HepG2 (cell line): ENCODE data around the gene CDH1. TPM values are rescaled to one million over a fixed set of nuclear protein-coding genes. Genes with fewer than 3 reads are reported as not detected.

Experiments used
- ATAC-seq: fragments of 200-7000 bp; cut with Tn5 transposase; 3 replicates; pipeline ENCODE4 v1.9.1; 2020; ENCODE audit warnings: mild to moderate bottlenecking, moderate library complexity
- BruUV-seq: library from RNA; stranded (reverse); fragments of 400-500 nt; replicated peaks from 2 replicates; lab custom pipeline; 2021; lab: Mats Ljungman, UMichigan
- CTCF ChIA-PET: fragments of 300-600 bp; formaldehyde crosslinking; extraction: SDS; loops from one replicate; lab custom pipeline; 2021; ENCODE audit warnings: low total read pairs, inconsistent platforms, low intra/inter-chr PET ratio; lab: Yijun Ruan, JAX
- POLR2A ChIA-PET: fragments of 350-600 bp; sonication (Branson Sonifier 250); formaldehyde crosslinking; loops from one replicate; lab custom pipeline; 2020; ENCODE audit warnings: antibody characterized with exemption, inconsistent platforms; lab: Yijun Ruan, JAX
- DNase-seq: peaks from one replicate; pipeline ENCODE4 v3.0.0-alpha.2; 2015; ENCODE audit warnings: low spot score
- FAIRE-seq: peaks from 3 replicates; lab custom pipeline; 2011; peaks lifted over from hg19 to GRCh38; lab: Jason Lieb, UNC
- H2AFZ ChIP-seq: one replicate; pipeline ENCODE4 v1.6.1; 2011; ENCODE audit warnings: low read length, inconsistent platforms
- H3K27ac ChIP-seq: fragments of 300-600 bp; 3 replicates; pipeline ENCODE4 v1.8.0; 2011; ENCODE audit warnings: mixed run types, mild to moderate bottlenecking, mixed read lengths, low read length, inconsistent platforms; ENCODE audit not compliant: insufficient read depth; ENCODE audit errors: extremely low read length
- H3K27me3 ChIP-seq, 2 experiments: fragments of 200-600 bp in 1 of 2; 2 replicates in 1 of 2; 3 replicates in 1 of 2; pipeline versions ENCODE4 v1.6.0 to v1.8.0; 2011; ENCODE audit warnings: low read length in 2 of 2, mild to moderate bottlenecking in 2 of 2, moderate library complexity in 2 of 2, inconsistent platforms in 1 of 2; ENCODE audit not compliant: insufficient read depth in 2 of 2, control insufficient read depth in 1 of 2
- H3K36me3 ChIP-seq, 2 experiments: fragments of 200-600 bp in 1 of 2; replicated peaks in 1 of 2; 2 replicates in 1 of 2; 3 replicates in 1 of 2; pipeline versions ENCODE4 v1.5.1 to v1.8.0; 2011; ENCODE audit warnings: low read length in 2 of 2, inconsistent platforms in 1 of 2; ENCODE audit not compliant: insufficient read depth in 2 of 2, control insufficient read depth in 1 of 2
- H3K4me1 ChIP-seq: 2 replicates; pipeline ENCODE4 v1.5.1; 2012; ENCODE audit warnings: low read length, inconsistent platforms; ENCODE audit not compliant: insufficient read depth
- H3K4me2 ChIP-seq: 2 replicates; pipeline ENCODE4 v1.6.0; 2011; ENCODE audit warnings: low read depth, low read length, inconsistent platforms
- H3K4me3 ChIP-seq, 3 experiments: fragments of 200-600 bp in 1 of 3; sonication (generic), shearing (Covaris generic) in 1 of 3; replicated peaks in 1 of 3; 2 replicates each; pipeline ENCODE4 v1.5.1; 2011 to 2016; ENCODE audit warnings: low read length in 3 of 3, inconsistent platforms in 2 of 3, low read depth in 2 of 3, mild to moderate bottlenecking in 2 of 3, control low read depth in 1 of 3, mixed read lengths in 1 of 3; ENCODE audit not compliant: insufficient read depth in 1 of 3
- H3K79me2 ChIP-seq: one replicate; pipeline ENCODE4 v1.6.1; 2011; ENCODE audit warnings: low read length, inconsistent platforms; ENCODE audit not compliant: insufficient read depth
- H3K9ac ChIP-seq: 2 replicates; pipeline ENCODE4 v1.6.0; 2011; ENCODE audit warnings: mild to moderate bottlenecking, low read depth, low read length, inconsistent platforms; ENCODE audit not compliant: insufficient read depth
- H3K9me3 ChIP-seq: 2 replicates; pipeline ENCODE4 v1.5.1; 2012; ENCODE audit warnings: mild to moderate bottlenecking, low read length
- H4K20me1 ChIP-seq: 2 replicates; pipeline ENCODE4 v1.6.0; 2011; ENCODE audit warnings: inconsistent platforms, mild to moderate bottlenecking, low read length, moderate library complexity; ENCODE audit not compliant: insufficient read depth
- ATF7-NPFF ChIP-seq: sonication (generic); formaldehyde crosslinking; IDR thresholded peaks from 2 replicates; pipeline ENCODE4 v1.8.1; 2023; ENCODE audit warnings: mild to moderate bottlenecking, low read depth, missing genetic modification reagents, moderate library complexity
- ATRX ChIP-seq: sonication (generic); formaldehyde crosslinking; IDR thresholded peaks from 2 replicates; pipeline ENCODE4 v1.4.0; 2020; ENCODE audit warnings: missing genetic modification reagents, borderline replicate concordance
- CBX2 ChIP-seq, 2 experiments: fragments of 200-600 bp in 1 of 2; sonication (generic); formaldehyde crosslinking in 1 of 2; IDR thresholded peaks; 2 replicates each; pipeline versions ENCODE4 v1.7.0 to v1.8.1; 2018 to 2022; ENCODE audit warnings: low read depth in 2 of 2, low read length in 1 of 2, mild to moderate bottlenecking in 1 of 2, missing genetic modification reagents in 1 of 2
- KDM3A ChIP-seq: IDR thresholded peaks from 2 replicates; pipeline ENCODE4 v1.6.1; 2018; ENCODE audit warnings: low read depth, missing compliant biosample characterization
- MIER2 ChIP-seq: IDR thresholded peaks from 2 replicates; pipeline ENCODE4 v1.6.1; 2016; ENCODE audit warnings: missing biosample characterization, missing genetic modification reagents
- SIX1 ChIP-seq: sonication (generic); formaldehyde crosslinking; IDR thresholded peaks from 2 replicates; pipeline ENCODE4 v1.4.0; 2020; ENCODE audit warnings: missing genetic modification reagents, borderline replicate concordance
- SNRNP70 ChIP-seq: fragments of 200-400 bp; formaldehyde crosslinking; IDR thresholded peaks from 2 replicates; pipeline ENCODE4 v1.6.1; 2017; ENCODE audit warnings: mild to moderate bottlenecking, low read depth, low read length, moderate library complexity
- ZBTB42 ChIP-seq: sonication (generic); formaldehyde crosslinking; IDR thresholded peaks from 2 replicates; pipeline ENCODE4 v1.5.0; 2020; ENCODE audit warnings: mild to moderate bottlenecking, missing genetic modification reagents
- ZNF17 ChIP-seq: sonication (generic); formaldehyde crosslinking; IDR thresholded peaks from 2 replicates; pipeline ENCODE4 v1.5.0; 2020; ENCODE audit warnings: mild to moderate bottlenecking, missing genetic modification reagents
- ZNF550 ChIP-seq: sonication (generic); formaldehyde crosslinking; IDR thresholded peaks from 2 replicates; pipeline ENCODE4 v1.4.0; 2020; ENCODE audit warnings: mild to moderate bottlenecking, missing genetic modification reagents, borderline replicate concordance
- ZNF598 ChIP-seq: sonication (generic); formaldehyde crosslinking; IDR thresholded peaks from 2 replicates; pipeline ENCODE4 v1.5.1; 2020; ENCODE audit warnings: mild to moderate bottlenecking, missing genetic modification reagents, borderline replicate concordance
- WGBS: methylation state at CpG from one replicate; pipeline ENCODE4 v1.1.6; 2017; ENCODE audit warnings: low lambda C conversion rate; 5-methylcytosine and 5-hydroxymethylcytosine counted together
- in situ Hi-C: cut with HindIII; loops from 2 replicates; pipeline ENCODE4 v1.10.0; 2017; ENCODE audit warnings: low pct_unique_long_range_greater_than_20kb; ENCODE audit not compliant: extremely low pct_ligation_motif_present
- intact Hi-C: fragments of 100-400 bp; cut with micrococcal nuclease; formaldehyde crosslinking; loops from one replicate; pipeline ENCODE4 v1.10.0; 2022; ENCODE audit not compliant: unreplicated experiment
- polyA plus RNA-seq, 8 experiments: library from polyadenylated mRNA; depleted of rRNA in 3 of 8; stranded (reverse) in 7 of 8; unstranded in 1 of 8; fragments of >200 nt; fragmentation: Illumina TruSeq in 4 of 8; extraction: Trizol in 4 of 8; gene quantifications; 2 replicates each; pipeline versions ENCODE4 v1.2.1 to v1.2.3, GENCODE V29; 2011 to 2016; ENCODE audit warnings: low read depth in 4 of 8, missing spikeins in 1 of 8, mixed read lengths in 1 of 8; ENCODE audit not compliant: insufficient read depth in 1 of 8
- total RNA-seq, 5 experiments: library from RNA; depleted of rRNA; stranded (reverse); fragments of >200 nt; fragmentation: Illumina TruSeq; extraction: Trizol; gene quantifications; 2 replicates each; pipeline ENCODE4 v1.2.3, GENCODE V29; 2016; ENCODE audit warnings: low read depth in 1 of 5
- TF ChIP-seq, protein P1 (sequence below): sonication (generic); formaldehyde crosslinking; IDR thresholded peaks from 2 replicates; pipeline ENCODE4 v1.4.0; 2020; ENCODE audit warnings: low read depth, missing genetic modification reagents
- TF ChIP-seq, protein P2 (sequence below): IDR thresholded peaks from 2 replicates; pipeline ENCODE4 v1.6.1; 2016; ENCODE audit warnings: missing genetic modification reagents, missing compliant biosample characterization

Gene CDH1
- total and polyA plus RNA-seq, 2 of the 13 experiments (the other 11 are each of a cell fraction or from before 2014, with no cell fraction given), result 0.95 to 9.8 TPM

DNA sequence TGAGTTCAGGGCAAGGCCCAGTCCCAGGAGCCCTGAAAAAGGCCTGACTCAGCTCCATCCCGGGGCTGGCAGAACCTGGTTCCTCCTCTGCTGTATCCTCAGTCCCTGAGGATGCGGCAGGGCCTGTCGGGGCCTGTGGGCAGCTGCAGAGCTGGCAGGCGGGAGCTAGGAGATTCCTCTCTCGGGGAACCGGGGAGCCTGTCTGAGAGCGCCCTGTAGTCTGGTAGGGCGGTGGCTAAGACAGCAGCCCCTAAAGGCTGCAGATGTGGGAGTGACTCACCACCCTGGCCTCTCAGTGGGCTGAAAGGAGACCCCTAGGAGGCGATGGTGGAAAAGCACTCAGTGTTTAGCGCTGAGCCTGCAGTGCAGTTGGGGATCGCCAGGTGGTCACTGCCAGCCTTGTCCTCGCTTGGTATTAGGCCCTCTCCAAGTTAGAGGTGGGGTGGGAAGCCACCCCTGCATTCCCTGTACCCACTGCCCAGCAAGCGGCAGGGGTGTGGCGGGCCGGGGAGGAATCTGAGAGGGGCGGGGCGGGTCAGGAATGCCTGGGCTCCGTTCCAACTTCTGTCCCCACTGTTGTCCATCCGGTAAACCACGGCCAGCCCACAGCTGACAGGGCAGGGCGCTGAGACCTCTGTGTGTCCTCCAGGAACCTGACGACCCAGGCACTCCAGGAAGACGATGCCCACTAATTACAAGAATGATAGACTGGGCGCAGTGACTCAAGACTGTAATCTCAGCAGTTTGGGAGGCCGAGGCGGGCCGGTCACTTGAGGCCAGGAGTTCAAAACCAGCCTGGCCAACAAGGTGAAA lies 29.5 kb upstream of the CDH1 start (continued):
- TF ChIP-seq, protein P1, sequence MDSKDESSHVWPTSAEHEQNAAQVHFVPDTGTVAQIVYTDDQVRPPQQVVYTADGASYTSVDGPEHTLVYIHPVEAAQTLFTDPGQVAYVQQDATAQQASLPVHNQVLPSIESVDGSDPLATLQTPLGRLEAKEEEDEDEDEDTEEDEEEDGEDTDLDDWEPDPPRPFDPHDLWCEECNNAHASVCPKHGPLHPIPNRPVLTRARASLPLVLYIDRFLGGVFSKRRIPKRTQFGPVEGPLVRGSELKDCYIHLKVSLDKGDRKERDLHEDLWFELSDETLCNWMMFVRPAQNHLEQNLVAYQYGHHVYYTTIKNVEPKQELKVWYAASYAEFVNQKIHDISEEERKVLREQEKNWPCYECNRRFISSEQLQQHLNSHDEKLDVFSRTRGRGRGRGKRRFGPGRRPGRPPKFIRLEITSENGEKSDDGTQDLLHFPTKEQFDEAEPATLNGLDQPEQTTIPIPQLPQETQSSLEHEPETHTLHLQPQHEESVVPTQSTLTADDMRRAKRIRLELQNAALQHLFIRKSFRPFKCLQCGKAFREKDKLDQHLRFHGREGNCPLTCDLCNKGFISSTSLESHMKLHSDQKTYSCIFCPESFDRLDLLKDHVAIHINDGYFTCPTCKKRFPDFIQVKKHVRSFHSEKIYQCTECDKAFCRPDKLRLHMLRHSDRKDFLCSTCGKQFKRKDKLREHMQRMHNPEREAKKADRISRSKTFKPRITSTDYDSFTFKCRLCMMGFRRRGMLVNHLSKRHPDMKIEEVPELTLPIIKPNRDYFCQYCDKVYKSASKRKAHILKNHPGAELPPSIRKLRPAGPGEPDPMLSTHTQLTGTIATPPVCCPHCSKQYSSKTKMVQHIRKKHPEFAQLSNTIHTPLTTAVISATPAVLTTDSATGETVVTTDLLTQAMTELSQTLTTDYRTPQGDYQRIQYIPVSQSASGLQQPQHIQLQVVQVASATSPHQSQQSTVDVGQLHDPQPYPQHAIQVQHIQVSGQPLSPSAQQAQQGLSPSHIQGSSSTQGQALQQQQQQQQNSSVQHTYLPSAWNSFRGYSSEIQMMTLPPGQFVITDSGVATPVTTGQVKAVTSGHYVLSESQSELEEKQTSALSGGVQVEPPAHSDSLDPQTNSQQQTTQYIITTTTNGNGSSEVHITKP (CRISPR knock-in tag), result no peak
- TF ChIP-seq KDM3A (CRISPR knock-in tag), result no peak
- no peak for TF ChIP-seq ZNF598 (CRISPR knock-in tag)
- TF ChIP-seq, protein P2, sequence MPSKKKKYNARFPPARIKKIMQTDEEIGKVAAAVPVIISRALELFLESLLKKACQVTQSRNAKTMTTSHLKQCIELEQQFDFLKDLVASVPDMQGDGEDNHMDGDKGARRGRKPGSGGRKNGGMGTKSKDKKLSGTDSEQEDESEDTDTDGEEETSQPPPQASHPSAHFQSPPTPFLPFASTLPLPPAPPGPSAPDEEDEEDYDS (CRISPR knock-in tag), result no peak
- TF ChIP-seq ZNF550 (CRISPR knock-in tag), result no peak
- peak; percentile 75; the same call in 1 of the 2 replicates for TF ChIP-seq ATF7-NPFF (CRISPR knock-in tag)
- 0 out of 2 replicates have a peak, but pooled peaks have one; percentile 13 for TF ChIP-seq SIX1

DNA sequence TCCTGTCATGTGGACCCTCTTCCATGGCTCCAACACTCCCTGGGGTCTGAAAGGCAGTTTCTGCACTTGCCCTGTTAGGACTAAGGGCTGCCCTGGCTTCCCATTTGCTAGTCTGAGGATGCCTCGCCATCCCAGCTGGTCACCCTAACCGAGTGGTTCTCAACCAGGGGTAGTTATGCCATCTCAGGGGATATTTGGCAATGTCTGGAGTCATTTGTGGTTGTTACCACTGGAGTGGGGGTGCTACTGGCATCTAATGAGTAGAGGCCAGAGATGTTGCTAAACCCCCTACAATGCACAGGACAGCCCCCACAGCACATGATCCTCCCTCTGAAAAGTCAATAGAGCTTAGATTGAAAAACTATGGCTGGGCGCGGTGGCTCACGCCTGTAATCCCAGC lies 26.9 kb upstream of the CDH1 start:
- FAIRE-seq, result no peak
- 67% methylated on average over 5 of the region's 5 CpGs for WGBS

More for the DNA sequence above, 26.9 kb upstream of the CDH1 start:
- H3K9me3 ChIP-seq, result no peaks in the 10 kb centered on the region
- ChIA-PET POLR2A (no interaction called here), CTCF (no interaction called here)
- H3K79me2 ChIP-seq, result no peaks in the 10 kb centered on the region
- H4K20me1 ChIP-seq, result no peaks in the 10 kb centered on the region
- intact Hi-C loops, result no loop called here
- no peaks in the 10 kb centered on the region for H3K36me3 ChIP-seq
- BruUV-seq, result no TSS peak
- ATAC-seq, result no peak
- TF ChIP-seq SNRNP70 (no peak), ZBTB42 (CRISPR knock-in tag) (no peak), MIER2 (no peak), ZNF17 (CRISPR knock-in tag) (no peak), ATRX (CRISPR knock-in tag) (no peak), CBX2 (IDR thresholded peaks at IDR 0.05; ENCODE audit: low read depth, low read length) (no peak), CBX2 (CRISPR knock-in tag; IDR thresholded peaks at IDR 0.05; ENCODE audit: low read depth) (no peak)
- no peak overlapping the region for H3K4me3 ChIP-seq
- peaks cover 0 to 26% of the 10 kb centered on the region in 2 experiments; a peak in 2 of 5 replicates for H3K27me3 ChIP-seq
- in situ Hi-C loops, result loop anchor here (25.0 kb wide), 1 partner anchor 402 kb away; the partner anchor contains the start of gene HAS3
- no peak for DNase-seq
- no peak overlapping the region for H3K27ac ChIP-seq
- H3K4me2 ChIP-seq, result no peak overlapping the region
- no peak overlapping the region for H3K9ac ChIP-seq
- H2AFZ ChIP-seq, result no peak overlapping the region
- peaks cover 49% of the 10 kb centered on the region for H3K4me1 ChIP-seq
